ENCODE results near the gene C9. TPM values are rescaled to one million over a fixed set of nuclear protein-coding genes. Genes with fewer than 3 reads are reported as not detected.
"Not testable (repeated sequence)": the region's sequence is repeated elsewhere in the genome, so short reads cannot be mapped to it uniquely, and the experiment has no call there.

The C9 gene
- not detected in 2 replicates for total RNA-seq (2012; rRNA removed)

GRCh38 chr5:39364367-39364766 lies at the start of gene C9:
Gene C9 (minus strand): TSS chr5:39364495. CDS start chr5:39364464, 31 bp downstream.
- Histone ChIP-seq H3K4me2 (ENCODE audit: low read length) (no peak within 1 kb of the TSS), H3K4me1 (ENCODE audit: control insufficient read depth, insufficient read depth, low read length) (peaks cover 8% of the 10 kb centered on the region), H3K4me3 (ENCODE audit: low read length) (no peak within 1 kb of the TSS), H3K36me3 (ENCODE audit: insufficient read depth, low read length) (no peaks in the 10 kb centered on the region), H3K27me3 (ENCODE audit: control insufficient read depth, insufficient read depth, low read length) (no peaks in the 10 kb centered on the region), H3K9ac (ENCODE audit: low read depth, low read length) (no peak within 1 kb of the TSS), H3K9me3 (replicated peaks; ENCODE audit: low read length) (no peaks in the 10 kb centered on the region)

GRCh38 chr5:39413771-39414170 lies 49.5 kb upstream of the C9 start:
- Histone ChIP-seq H3K27me3 (ENCODE audit: control insufficient read depth, insufficient read depth, low read length) (no peaks in the 10 kb centered on the region), H3K4me3 (ENCODE audit: low read length) (no peak overlapping the region), H3K9me3 (replicated peaks; ENCODE audit: low read length) (no peaks in the 10 kb centered on the region), H3K4me2 (ENCODE audit: low read length) (no peak overlapping the region), H3K4me1 (ENCODE audit: control insufficient read depth, insufficient read depth, low read length) (peaks cover 28% of the 10 kb centered on the region), H3K36me3 (ENCODE audit: insufficient read depth, low read length) (peaks cover 24% of the 10 kb centered on the region), H3K9ac (ENCODE audit: low read depth, low read length) (no peak overlapping the region)

GRCh38 chr5:39412721-39413394 lies 48.6 kb upstream of the C9 start:
- peaks cover 28% of the 10 kb centered on the region for H3K4me1 ChIP-seq (ENCODE audit: control insufficient read depth, insufficient read depth, low read length)
- H3K27me3 ChIP-seq (ENCODE audit: control insufficient read depth, insufficient read depth, low read length): no peaks in the 10 kb centered on the region
- H3K36me3 ChIP-seq (ENCODE audit: insufficient read depth, low read length): peaks cover 26% of the 10 kb centered on the region
- no peak overlapping the region for H3K4me3 ChIP-seq (ENCODE audit: low read length)
- no peaks in the 10 kb centered on the region for H3K9me3 ChIP-seq (replicated peaks; ENCODE audit: low read length)
- no peak overlapping the region for H3K4me2 ChIP-seq (ENCODE audit: low read length)
- no peak overlapping the region for H3K9ac ChIP-seq (ENCODE audit: low read depth, low read length)

GRCh38 chr5:39411985-39412384 lies 47.7 kb upstream of the C9 start:
- H3K4me2 ChIP-seq (ENCODE audit: low read length): no peak overlapping the region
- no peak overlapping the region for H3K9ac ChIP-seq (ENCODE audit: low read depth, low read length)
- no peaks in the 10 kb centered on the region for H3K9me3 ChIP-seq (replicated peaks; ENCODE audit: low read length)
- H3K36me3 ChIP-seq (ENCODE audit: insufficient read depth, low read length): peaks cover 23% of the 10 kb centered on the region
- H3K27me3 ChIP-seq (ENCODE audit: control insufficient read depth, insufficient read depth, low read length): no peaks in the 10 kb centered on the region
- H3K4me3 ChIP-seq (ENCODE audit: low read length): no peak overlapping the region
- H3K4me1 ChIP-seq (ENCODE audit: control insufficient read depth, insufficient read depth, low read length): peaks cover 28% of the 10 kb centered on the region

- Histone ChIP-seq H3K36me3 (ENCODE audit: insufficient read depth, low read length) (peaks cover 24% of the 10 kb centered on the region), H3K4me3 (ENCODE audit: low read length) (peak overlapping the region; percentile 26), H3K9me3 (replicated peaks; ENCODE audit: low read length) (no peaks in the 10 kb centered on the region), H3K4me1 (ENCODE audit: control insufficient read depth, insufficient read depth, low read length) (peaks cover 28% of the 10 kb centered on the region), H3K9ac (ENCODE audit: low read depth, low read length) (no peak overlapping the region), H3K4me2 (ENCODE audit: low read length) (peak overlapping the region; percentile 62), H3K27me3 (ENCODE audit: control insufficient read depth, insufficient read depth, low read length) (no peaks in the 10 kb centered on the region)
These were observed 46.8 kb upstream of the C9 start for GRCh38 chr5:39411061-39411460.

GRCh38 chr5:39409033-39409432 lies 44.7 kb upstream of the C9 start:
- Histone ChIP-seq H3K9me3 (replicated peaks; ENCODE audit: low read length) (no peaks in the 10 kb centered on the region), H3K36me3 (ENCODE audit: insufficient read depth, low read length) (peaks cover 12% of the 10 kb centered on the region), H3K4me2 (ENCODE audit: low read length) (no peak overlapping the region), H3K27me3 (ENCODE audit: control insufficient read depth, insufficient read depth, low read length) (no peaks in the 10 kb centered on the region), H3K4me1 (ENCODE audit: control insufficient read depth, insufficient read depth, low read length) (peaks cover 22% of the 10 kb centered on the region), H3K9ac (ENCODE audit: low read depth, low read length) (no peak overlapping the region), H3K4me3 (ENCODE audit: low read length) (no peak overlapping the region)

- H3K36me3 ChIP-seq (ENCODE audit: insufficient read depth, low read length): peaks cover 9% of the 10 kb centered on the region
- H3K9ac ChIP-seq (ENCODE audit: low read depth, low read length): no peak overlapping the region
- H3K4me2 ChIP-seq (ENCODE audit: low read length): no peak overlapping the region
- H3K4me3 ChIP-seq (ENCODE audit: low read length): no peak overlapping the region
- no peaks in the 10 kb centered on the region for H3K27me3 ChIP-seq (ENCODE audit: control insufficient read depth, insufficient read depth, low read length)
- H3K9me3 ChIP-seq (replicated peaks; ENCODE audit: low read length): no peaks in the 10 kb centered on the region
- peaks cover 29% of the 10 kb centered on the region for H3K4me1 ChIP-seq (ENCODE audit: control insufficient read depth, insufficient read depth, low read length)
These were observed 41.0 kb upstream of the C9 start for GRCh38 chr5:39405083-39405843.

GRCh38 chr5:39403761-39404160 lies 39.5 kb upstream of the C9 start:
- peaks cover 35% of the 10 kb centered on the region for H3K4me1 ChIP-seq (ENCODE audit: control insufficient read depth, insufficient read depth, low read length)

GRCh38 chr5:39402140-39402539 lies 37.8 kb upstream of the C9 start:
- H3K4me3 ChIP-seq (ENCODE audit: low read length); H3K27me3 ChIP-seq (ENCODE audit: control insufficient read depth, insufficient read depth, low read length); H3K9ac ChIP-seq (ENCODE audit: low read depth, low read length); H3K9me3 ChIP-seq (replicated peaks; ENCODE audit: low read length); H3K4me2 ChIP-seq (ENCODE audit: low read length): not testable (repeated sequence)
- Histone ChIP-seq H3K36me3 (ENCODE audit: insufficient read depth, low read length) (peaks cover 11% of the 10 kb centered on the region), H3K4me1 (ENCODE audit: control insufficient read depth, insufficient read depth, low read length) (peaks cover 46% of the 10 kb centered on the region)

More at GRCh38 chr5:39403761-39404160, 39.5 kb upstream of the C9 start:
- H3K9ac ChIP-seq (ENCODE audit: low read depth, low read length); H3K4me3 ChIP-seq (ENCODE audit: low read length); H3K36me3 ChIP-seq (ENCODE audit: insufficient read depth, low read length); H3K9me3 ChIP-seq (replicated peaks; ENCODE audit: low read length); H3K4me2 ChIP-seq (ENCODE audit: low read length); H3K27me3 ChIP-seq (ENCODE audit: control insufficient read depth, insufficient read depth, low read length): not testable (repeated sequence)

GRCh38 chr5:39400713-39401578 lies 36.7 kb upstream of the C9 start:
- no peaks in the 10 kb centered on the region for H3K27me3 ChIP-seq (ENCODE audit: control insufficient read depth, insufficient read depth, low read length)
- H3K36me3 ChIP-seq (ENCODE audit: insufficient read depth, low read length): peaks cover 21% of the 10 kb centered on the region
- H3K9ac ChIP-seq (ENCODE audit: low read depth, low read length): peak overlapping the region; percentile 31
- peaks cover 46% of the 10 kb centered on the region for H3K4me1 ChIP-seq (ENCODE audit: control insufficient read depth, insufficient read depth, low read length)
- peak overlapping the region; percentile 14 for H3K4me3 ChIP-seq (ENCODE audit: low read length)
- no peaks in the 10 kb centered on the region for H3K9me3 ChIP-seq (replicated peaks; ENCODE audit: low read length)
- H3K4me2 ChIP-seq (ENCODE audit: low read length): peak overlapping the region; percentile 39

All from skeletal muscle satellite cell (primary cell).